Measurements from ENCODE around the gene TMEM229B. TPM values are rescaled to one million over a fixed set of nuclear protein-coding genes. Genes with fewer than 3 reads are reported as not detected.

Gene TMEM229B
- polyA plus RNA-seq, 2 of the 4 experiments (the other 2 are of a cell fraction) = 0.19 to 0.31 TPM

- TF ChIP-seq BHLHE40 (IDR thresholded peaks at IDR 0.05; ENCODE audit: low read depth, low read length) (no peak), RARB (CRISPR knock-in tag; IDR thresholded peaks at IDR 0.05) (no peak)
Measured at GRCh38 chr14:67446371-67447032, 42.0 kb downstream of the TMEM229B start (continued).

GRCh38 chr14:67444395-67444794 is 44.1 kb downstream of the TMEM229B start:
- H3K4me3 ChIP-seq = no peak overlapping the region
- POLR2A ChIA-PET = no interaction called here
- no peak overlapping the region for H3K27ac ChIP-seq
- TF ChIP-seq ESRRA (IDR thresholded peaks at IDR 0.05; ENCODE audit: borderline replicate concordance, low read length) (no peak), NFE2L2 (conservative IDR thresholded peaks at IDR 0.05; ENCODE audit: low read length) (no peak), FOSL2 (IDR thresholded peaks at IDR 0.05) (no peak), FOSL2 (CRISPR knock-in tag; IDR thresholded peaks at IDR 0.05) (no peak), ATOH8 (CRISPR knock-in tag; IDR thresholded peaks at IDR 0.05; ENCODE audit: low read depth) (no peak), E2F6 (IDR thresholded peaks at IDR 0.05; ENCODE audit: borderline replicate concordance, low read depth) (no peak), FOXS1 (CRISPR knock-in tag; IDR thresholded peaks at IDR 0.05) (no peak), CBX2 (IDR thresholded peaks at IDR 0.05; ENCODE audit: borderline replicate concordance, low read depth) (no peak), EHMT2 (IDR thresholded peaks at IDR 0.05; ENCODE audit: low read depth) (no peak), EP300 (IDR thresholded peaks at IDR 0.05) (no peak), PHF8 (IDR thresholded peaks at IDR 0.05; ENCODE audit: borderline replicate concordance, low read depth) (no peak), ELK1 (IDR thresholded peaks at IDR 0.05; ENCODE audit: low read depth, low read length) (no peak), ZSCAN20 (CRISPR knock-in tag; IDR thresholded peaks at IDR 0.05) (no peak), USF2 (IDR thresholded peaks at IDR 0.05) (no peak), BHLHE40 (IDR thresholded peaks at IDR 0.05; ENCODE audit: low read depth, low read length) (no peak), HOXB13 (CRISPR knock-in tag; IDR thresholded peaks at IDR 0.05; ENCODE audit: low read depth) (no peak), TP53 (CRISPR knock-in tag; IDR thresholded peaks at IDR 0.05) (no peak), CHD2 (IDR thresholded peaks at IDR 0.05; ENCODE audit: low read length, partially characterized antibody) (no peak), CBX8 (IDR thresholded peaks at IDR 0.05) (no peak)
- DNase-seq (ENCODE audit: low read depth in 1 of 2, low spot score in 1 of 2) = no peak
- CTCF ChIA-PET = interaction anchor here (1.0 to 5.0 kb wide), 4 partner anchors 11 to 127 kb away, joined by 3 to 53 read pairs (median 4); no protein-coding TSS in a partner anchor
- H3K4me1 ChIP-seq = no peaks in the 10 kb centered on the region
- WGBS (ENCODE audit: missing lambda C conversion rate) = 70% methylated on average over 3 of the region's 3 CpGs
- no peak for FAIRE-seq
- no peak for ATAC-seq
- H3K9me3 ChIP-seq = no peaks in the 10 kb centered on the region
- H3K4me2 ChIP-seq = no peak overlapping the region

GRCh38 chr14:67442139-67442906 is 46.2 kb downstream of the TMEM229B start:
- ATAC-seq (no peak), DNase-seq (ENCODE audit: low read depth in 1 of 2, low spot score in 1 of 2) (no peak), FAIRE-seq (no peak)
- CTCF ChIA-PET = interaction anchor here (1.5 to 2.0 kb wide), 2 partner anchors 9 to 16 kb away, joined by 5 read pairs; no protein-coding TSS in a partner anchor
- no peak overlapping the region for H3K27ac ChIP-seq
- POLR2A ChIA-PET = no interaction called here
- no peak overlapping the region for H3K4me2 ChIP-seq
- no peaks in the 10 kb centered on the region for H3K9me3 ChIP-seq
- WGBS (ENCODE audit: missing lambda C conversion rate) = 52% methylated on average over 8 of the region's 8 CpGs
- TF ChIP-seq EHF (CRISPR knock-in tag; IDR thresholded peaks at IDR 0.05) (no peak), RNF2 (IDR thresholded peaks at IDR 0.05; ENCODE audit: borderline replicate concordance, low read depth) (no peak), POLR2A (IDR thresholded peaks at IDR 0.05; ENCODE audit: low read length) (no peak), NR3C1 (IDR thresholded peaks at IDR 0.05) (no peak), ESRRA (IDR thresholded peaks at IDR 0.05; ENCODE audit: borderline replicate concordance, low read length) (no peak), ELK1 (IDR thresholded peaks at IDR 0.05; ENCODE audit: low read depth, low read length) (no peak), MAFK (IDR thresholded peaks at IDR 0.05; ENCODE audit: partially characterized antibody) (no peak), MAZ (IDR thresholded peaks at IDR 0.05; ENCODE audit: borderline replicate concordance, low read depth, low read length) (no peak), CHD2 (IDR thresholded peaks at IDR 0.05; ENCODE audit: low read length, partially characterized antibody) (no peak), HOXB13 (CRISPR knock-in tag; IDR thresholded peaks at IDR 0.05; ENCODE audit: low read depth) (no peak), SREBF2 (IDR thresholded peaks at IDR 0.05) (no peak), ZSCAN20 (CRISPR knock-in tag; IDR thresholded peaks at IDR 0.05) (no peak), NFE2L2 (conservative IDR thresholded peaks at IDR 0.05; ENCODE audit: low read length) (no peak), PHF8 (IDR thresholded peaks at IDR 0.05; ENCODE audit: borderline replicate concordance, low read depth) (no peak)
- H3K4me1 ChIP-seq = no peaks in the 10 kb centered on the region
- no peak overlapping the region for H3K4me3 ChIP-seq

Measured in A549 (cell line).